ENCODE results near the gene NEURL1B.
"Not testable (repeated sequence)": the region's sequence is repeated elsewhere in the genome, so short reads cannot be mapped to it uniquely, and the experiment has no call there.

Gene NEURL1B

GRCh38 chr5:172598251-172599203, 42.5 kb upstream of the NEURL1B start:
- no peak overlapping the region for H3K4me3 ChIP-seq (ENCODE audit: low read depth, low read length)
- DNase-seq (ENCODE audit: low read depth) = no peak
- TF ChIP-seq POLR2A (IDR thresholded peaks at IDR 0.05; ENCODE audit: extremely low read depth, insufficient read length) = no peak

DNA sequence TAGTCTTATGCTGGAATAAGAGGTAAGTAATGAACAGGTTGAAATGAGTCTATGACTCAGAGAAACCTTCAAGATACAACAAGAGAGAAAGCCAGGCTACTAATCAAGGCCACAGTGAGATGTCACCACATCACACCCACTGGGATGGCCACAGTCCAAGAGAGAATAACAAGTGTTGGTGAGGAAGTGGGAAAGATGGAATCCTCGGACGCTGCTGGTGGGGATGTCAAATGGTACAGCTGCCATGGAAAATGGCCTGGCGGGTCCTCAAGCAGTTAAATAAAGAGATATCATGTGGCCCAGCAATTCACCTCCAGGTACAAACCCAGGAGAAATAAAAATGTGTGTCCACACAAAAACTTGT, 41.9 kb upstream of the NEURL1B start:
- no peak for DNase-seq (ENCODE audit: low read depth)
- no peak overlapping the region for H3K4me3 ChIP-seq (ENCODE audit: low read depth, low read length)
- TF ChIP-seq, protein P1, sequence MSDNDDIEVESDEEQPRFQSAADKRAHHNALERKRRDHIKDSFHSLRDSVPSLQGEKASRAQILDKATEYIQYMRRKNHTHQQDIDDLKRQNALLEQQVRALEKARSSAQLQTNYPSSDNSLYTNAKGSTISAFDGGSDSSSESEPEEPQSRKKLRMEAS (IDR thresholded peaks at IDR 0.05; ENCODE audit: low read depth, low read length) = no peak
- no peak for TF ChIP-seq POLR2A (IDR thresholded peaks at IDR 0.05; ENCODE audit: extremely low read depth, insufficient read length)
- no peak for TF ChIP-seq MYC (IDR thresholded peaks at IDR 0.05; ENCODE audit: low read depth, low read length)
- TF ChIP-seq, protein P2, sequence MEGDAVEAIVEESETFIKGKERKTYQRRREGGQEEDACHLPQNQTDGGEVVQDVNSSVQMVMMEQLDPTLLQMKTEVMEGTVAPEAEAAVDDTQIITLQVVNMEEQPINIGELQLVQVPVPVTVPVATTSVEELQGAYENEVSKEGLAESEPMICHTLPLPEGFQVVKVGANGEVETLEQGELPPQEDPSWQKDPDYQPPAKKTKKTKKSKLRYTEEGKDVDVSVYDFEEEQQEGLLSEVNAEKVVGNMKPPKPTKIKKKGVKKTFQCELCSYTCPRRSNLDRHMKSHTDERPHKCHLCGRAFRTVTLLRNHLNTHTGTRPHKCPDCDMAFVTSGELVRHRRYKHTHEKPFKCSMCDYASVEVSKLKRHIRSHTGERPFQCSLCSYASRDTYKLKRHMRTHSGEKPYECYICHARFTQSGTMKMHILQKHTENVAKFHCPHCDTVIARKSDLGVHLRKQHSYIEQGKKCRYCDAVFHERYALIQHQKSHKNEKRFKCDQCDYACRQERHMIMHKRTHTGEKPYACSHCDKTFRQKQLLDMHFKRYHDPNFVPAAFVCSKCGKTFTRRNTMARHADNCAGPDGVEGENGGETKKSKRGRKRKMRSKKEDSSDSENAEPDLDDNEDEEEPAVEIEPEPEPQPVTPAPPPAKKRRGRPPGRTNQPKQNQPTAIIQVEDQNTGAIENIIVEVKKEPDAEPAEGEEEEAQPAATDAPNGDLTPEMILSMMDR (IDR thresholded peaks at IDR 0.05; ENCODE audit: low read depth, low read length) = no peak

DNA sequence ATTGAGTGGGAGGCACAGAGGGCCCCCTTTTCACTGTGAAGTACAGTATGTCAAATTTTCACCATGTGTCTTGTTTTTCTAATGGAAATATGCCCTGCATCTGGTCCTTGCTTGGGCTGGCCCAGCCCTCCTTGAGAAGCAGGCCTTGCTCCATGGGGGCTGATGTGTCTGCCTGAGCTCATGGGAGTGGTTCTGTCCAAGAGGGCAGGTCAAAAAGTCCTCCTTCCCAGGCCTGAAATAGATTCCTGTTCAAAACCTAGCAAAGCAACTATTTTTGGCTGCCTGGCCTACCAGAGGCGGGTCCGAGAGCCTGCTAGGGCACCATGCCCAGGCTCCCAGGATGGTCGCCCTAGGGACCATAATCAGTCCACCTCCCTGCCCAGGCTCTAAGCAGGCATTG, 40.5 kb upstream of the NEURL1B start:
- no peak for DNase-seq (ENCODE audit: low read depth)
- TF ChIP-seq, protein P2 (IDR thresholded peaks at IDR 0.05; ENCODE audit: low read depth, low read length) = no peak
- TF ChIP-seq MYC (IDR thresholded peaks at IDR 0.05; ENCODE audit: low read depth, low read length) (no peak), POLR2A (IDR thresholded peaks at IDR 0.05; ENCODE audit: extremely low read depth, insufficient read length) (no peak)
- TF ChIP-seq, protein P1 (IDR thresholded peaks at IDR 0.05; ENCODE audit: low read depth, low read length) = no peak

DNA sequence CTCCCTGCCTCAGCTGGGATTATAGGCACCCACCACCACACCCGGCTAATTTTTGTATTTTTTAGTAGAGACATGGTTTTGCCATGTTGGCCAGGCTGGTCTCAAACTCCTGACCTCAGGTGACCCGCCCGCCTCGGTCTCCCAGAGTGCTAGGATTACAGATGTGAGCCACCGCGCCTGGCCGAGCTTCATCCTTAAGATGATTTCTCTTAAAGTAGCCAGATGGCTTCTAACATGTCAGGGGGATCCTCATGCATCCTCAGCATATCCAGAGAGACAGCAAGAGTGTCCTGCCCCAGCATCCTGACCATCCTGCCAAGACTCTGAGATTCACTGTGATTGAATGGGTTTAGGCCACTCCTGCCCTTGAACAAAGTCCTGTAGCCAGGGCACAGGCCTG, 39.5 kb upstream of the NEURL1B start:
- not testable (repeated sequence) for H3K4me3 ChIP-seq (ENCODE audit: low read depth, low read length); DNase-seq (ENCODE audit: low read depth)

More for the DNA sequence above, 40.5 kb upstream of the NEURL1B start:
- no peak overlapping the region for H3K4me3 ChIP-seq (ENCODE audit: low read depth, low read length)

DNA sequence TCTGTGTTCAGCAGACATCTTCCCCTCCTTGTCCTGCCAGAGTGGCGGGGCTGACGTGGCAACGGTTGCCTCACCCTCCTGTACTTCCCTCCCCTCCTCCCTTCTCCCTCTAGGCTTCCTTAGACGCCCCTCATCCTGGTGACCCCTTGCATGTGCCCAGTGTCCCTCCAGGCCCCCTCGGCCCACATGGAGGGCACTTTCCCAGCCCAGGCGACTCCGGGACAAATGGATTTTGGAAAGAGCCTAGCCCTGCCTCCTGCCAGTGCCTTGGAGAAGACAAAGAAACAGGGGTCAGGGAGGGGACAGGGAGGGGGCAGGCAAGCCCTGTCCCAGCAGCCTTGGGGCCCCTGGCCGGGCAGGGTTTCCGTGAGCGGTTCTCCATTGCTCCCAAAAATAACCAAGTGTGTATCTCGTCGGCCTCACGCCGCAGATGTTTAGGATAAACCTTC, 38.3 kb upstream of the NEURL1B start:
- H3K4me3 ChIP-seq (ENCODE audit: low read depth, low read length) = no peak overlapping the region
- DNase-seq (ENCODE audit: low read depth) = peak; percentile 17
- no peak for TF ChIP-seq MYC (IDR thresholded peaks at IDR 0.05; ENCODE audit: low read depth, low read length)
- TF ChIP-seq, protein P2 (IDR thresholded peaks at IDR 0.05; ENCODE audit: low read depth, low read length) = no peak
- TF ChIP-seq, protein P1 (IDR thresholded peaks at IDR 0.05; ENCODE audit: low read depth, low read length) = no peak
- TF ChIP-seq POLR2A (IDR thresholded peaks at IDR 0.05; ENCODE audit: extremely low read depth, insufficient read length) = no peak

- no peak overlapping the region for H3K4me3 ChIP-seq (ENCODE audit: low read depth, low read length)
- no peak for DNase-seq (ENCODE audit: low read depth)
- TF ChIP-seq, protein P2 (IDR thresholded peaks at IDR 0.05; ENCODE audit: low read depth, low read length) = no peak
- TF ChIP-seq POLR2A (IDR thresholded peaks at IDR 0.05; ENCODE audit: extremely low read depth, insufficient read length) (no peak), MYC (IDR thresholded peaks at IDR 0.05; ENCODE audit: low read depth, low read length) (no peak)
- TF ChIP-seq, protein P1 (IDR thresholded peaks at IDR 0.05; ENCODE audit: low read depth, low read length) = no peak
These were observed 37.7 kb upstream of the NEURL1B start for GRCh38 chr5:172603251-172603806.
